Loucy (cell line): ENCODE measurements around the gene RET.

ENCODE experiments used
- CTCF ChIP-seq: fragments of 200-600 bp; sonication (generic); conservative IDR thresholded peaks from 2 replicates; pipeline ENCODE4 v1.5.1; 2014; ENCODE audit warnings: mild to moderate bottlenecking, antibody characterized with exemption, low read length
- EZH2phosphoT487 ChIP-seq: fragments of 200-600 bp; IDR thresholded peaks from 2 replicates; pipeline ENCODE4 v1.6.1; 2018; ENCODE audit warnings: antibody characterized with exemption, mild to moderate bottlenecking, moderate library complexity, borderline replicate concordance

- TF ChIP-seq CTCF (no peak), EZH2phosphoT487 (no peak)
Observed at GRCh38 chr10:43065761-43066160, 11.1 kb upstream of the RET start.
